Glomerular visceral epithelial cell (primary cell): ENCODE results near the gene SLC27A2.
A peak's percentile ranks its signal among the peaks of the same experiment; 100 is the strongest.

ENCODE experiments used
- DNase-seq: peaks from one replicate; pipeline ENCODE4 v3.0.0-alpha.2; 2016; ENCODE audit errors: extremely low spot score

Gene SLC27A2

DNA sequence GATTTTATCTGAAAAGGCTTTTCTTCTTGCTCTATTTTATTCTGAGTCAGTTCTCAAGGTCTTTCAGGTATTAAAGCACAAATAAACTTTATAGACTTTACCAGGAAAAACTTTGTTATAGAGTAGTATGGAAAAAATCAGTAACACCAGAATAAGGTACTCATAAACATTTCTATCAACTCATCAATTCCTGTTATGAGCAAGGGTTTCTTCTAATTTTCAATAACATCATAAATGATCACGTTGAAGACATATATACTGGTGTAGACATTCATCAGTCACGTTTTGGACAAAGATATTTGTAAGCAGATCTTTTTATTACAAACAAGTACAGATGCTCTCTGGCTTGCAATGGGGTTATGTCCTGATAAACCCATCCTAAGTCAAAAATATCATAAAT lies 93.1 kb downstream of the SLC27A2 start:
- DNase-seq, result no peak

DNA sequence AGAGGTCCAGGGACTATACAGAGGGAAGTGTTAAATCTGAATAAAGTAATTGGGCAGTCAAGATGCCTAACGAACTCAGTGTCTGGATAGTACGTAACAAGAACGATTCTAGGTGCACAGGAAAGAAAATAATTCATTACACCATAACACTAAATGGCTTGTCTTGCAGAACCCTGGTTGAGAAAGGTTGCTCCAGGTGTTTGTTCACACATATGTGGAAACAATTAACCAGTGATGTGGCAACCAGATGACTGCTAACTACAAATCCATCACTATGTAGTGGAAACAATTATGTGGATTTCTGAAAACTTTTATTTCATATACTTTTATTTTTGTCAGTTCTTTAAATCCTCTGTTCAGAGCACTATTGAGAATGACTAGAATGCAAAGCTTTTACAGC lies 93.9 kb downstream of the SLC27A2 start:
- DNase-seq, result no peak

DNA sequence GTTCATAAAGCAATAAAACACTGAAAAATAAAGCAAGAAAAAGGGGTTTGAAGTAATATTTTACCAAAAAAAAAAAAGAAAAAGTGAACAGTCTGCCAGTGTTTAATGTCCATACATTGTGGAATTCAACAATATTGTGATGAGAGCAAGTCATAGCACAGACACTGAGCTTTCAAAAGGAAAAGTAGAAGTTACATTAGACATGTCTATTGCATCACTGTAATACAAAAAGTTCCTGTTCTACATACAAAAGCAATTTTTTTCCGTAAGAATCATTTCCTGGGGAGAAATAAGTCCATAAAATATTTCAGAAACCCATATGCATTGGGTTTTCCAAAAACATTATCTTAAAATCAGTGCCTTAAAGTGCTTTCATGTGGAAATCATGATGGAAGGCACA lies 95.4 kb downstream of the SLC27A2 start:
- DNase-seq, result no peak

DNA sequence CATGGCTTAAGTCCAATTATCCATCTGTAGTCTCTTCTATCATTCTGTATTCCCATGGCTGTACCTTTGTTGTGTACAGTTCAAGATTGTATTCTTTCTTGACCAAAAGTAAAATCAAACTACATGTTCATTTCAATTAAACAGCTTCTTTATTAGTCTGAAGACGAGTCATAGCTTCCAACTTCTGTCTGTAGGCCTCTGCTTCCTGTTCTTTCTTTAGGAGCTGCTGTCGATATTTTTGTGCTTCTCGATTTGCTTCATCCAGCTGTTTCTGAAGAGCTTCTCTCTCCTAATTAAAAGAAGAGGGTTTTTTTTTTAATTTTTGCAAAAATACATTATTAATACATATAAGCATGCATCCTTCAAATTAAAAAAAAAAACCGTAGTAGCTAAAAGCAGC lies 96.5 kb downstream of the SLC27A2 start:
- no peak for DNase-seq

DNA sequence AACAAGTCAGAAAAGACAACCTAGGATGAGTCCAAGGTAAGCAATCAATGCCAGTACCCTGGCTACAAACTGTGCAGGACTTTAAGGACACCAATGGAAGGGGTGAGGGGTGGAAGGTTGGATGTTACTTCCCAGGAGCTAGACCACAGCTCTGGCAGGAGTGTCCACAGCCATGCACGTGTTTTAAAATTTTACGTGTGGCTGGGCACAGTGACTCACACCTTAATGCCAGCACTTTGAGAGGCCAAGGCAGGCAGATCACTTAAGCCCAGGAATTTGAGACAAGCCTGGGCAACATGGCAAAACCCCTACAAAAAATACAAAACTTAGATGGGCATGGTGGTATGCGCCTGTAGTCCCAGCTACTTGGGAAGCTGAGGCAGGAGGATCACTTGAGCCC lies 98.3 kb downstream of the SLC27A2 start:
- DNase-seq, result peak; percentile 81

DNA sequence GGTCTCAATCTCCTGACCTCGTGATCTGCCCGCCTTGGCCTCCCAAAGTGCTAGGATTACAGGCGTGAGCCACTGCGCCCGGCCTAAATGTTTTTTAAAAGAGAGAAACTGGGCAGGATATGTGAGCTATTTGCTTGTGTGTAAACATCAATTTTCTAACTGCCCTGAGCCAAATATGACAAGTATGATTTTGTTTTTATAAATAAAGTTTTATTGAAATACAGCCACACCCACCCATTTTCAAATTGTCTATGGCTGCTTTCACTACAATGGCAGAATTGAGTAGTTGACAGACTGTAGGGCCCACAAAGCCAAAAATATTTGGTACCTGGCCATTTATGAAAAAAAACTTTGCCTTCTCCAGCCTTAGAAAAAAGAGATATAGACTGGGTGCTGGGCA lies 99.4 kb downstream of the SLC27A2 start:
- no peak for DNase-seq
